Stimulated activated CD8-positive, alpha-beta memory T cell treated with anti-CD3 and anti-CD28 coated beads, Interleukin-15, amount 100 ng/mL, for 1 hour (primary cell): Measurements from ENCODE around the gene DRICH1.
"Not testable (repeated sequence)": the region's sequence is repeated elsewhere in the genome, so short reads cannot be mapped to it uniquely, and the experiment has no call there.

ENCODE experiments used
- DNase-seq: peaks from one replicate; pipeline ENCODE4 v3.0.0-alpha.2; 2020; ENCODE audit warnings: low read depth

DRICH1 gene

GRCh38 chr22:23632178-23632577 lies at the start of gene DRICH1:
Gene DRICH1, minus strand, starts transcription at chr22:23632321. Its CDS starts 298 bp downstream, at chr22:23632023.
- DNase-seq = no peak

- DNase-seq = no peak
Observed at GRCh38 chr22:23681026-23681809, 49.1 kb upstream of the DRICH1 start.

- DNase-seq = no peak
Observed at GRCh38 chr22:23678133-23678532, 46.0 kb upstream of the DRICH1 start.

- no peak for DNase-seq
Observed at GRCh38 chr22:23677701-23677995, 45.5 kb upstream of the DRICH1 start.

GRCh38 chr22:23676841-23677700 lies 45.0 kb upstream of the DRICH1 start:
- DNase-seq = not testable (repeated sequence)

GRCh38 chr22:23675502-23676415 lies 43.6 kb upstream of the DRICH1 start:
- DNase-seq = no peak

GRCh38 chr22:23674886-23675501 lies 42.9 kb upstream of the DRICH1 start:
- not testable (repeated sequence) for DNase-seq

- no peak for DNase-seq
Observed at GRCh38 chr22:23673826-23674690, 41.9 kb upstream of the DRICH1 start.

- DNase-seq = no peak
Observed at GRCh38 chr22:23673050-23673620, 41.0 kb upstream of the DRICH1 start.

GRCh38 chr22:23672307-23673049 lies 40.4 kb upstream of the DRICH1 start:
- DNase-seq = not testable (repeated sequence)

- DNase-seq = not testable (repeated sequence)
Observed at GRCh38 chr22:23671387-23671786, 39.3 kb upstream of the DRICH1 start.

- no peak for DNase-seq
Observed at GRCh38 chr22:23670378-23671295, 38.5 kb upstream of the DRICH1 start.

- not testable (repeated sequence) for DNase-seq
Observed at GRCh38 chr22:23660381-23660780, 28.3 kb upstream of the DRICH1 start.

- DNase-seq = no peak
Observed at GRCh38 chr22:23657727-23658126, 25.6 kb upstream of the DRICH1 start.

GRCh38 chr22:23655891-23656475 lies 23.9 kb upstream of the DRICH1 start:
- no peak for DNase-seq

GRCh38 chr22:23652711-23653110 lies 20.6 kb upstream of the DRICH1 start:
- no peak for DNase-seq

- DNase-seq = no peak
Observed at GRCh38 chr22:23652286-23652685, 20.2 kb upstream of the DRICH1 start.

GRCh38 chr22:23651676-23652075 lies 19.6 kb upstream of the DRICH1 start:
- no peak for DNase-seq
